Left cardiac atrium (tissue), 4 donors: Measurements from ENCODE around the gene CYTH1. TPM values are rescaled to one million over a fixed set of nuclear protein-coding genes. Genes with fewer than 3 reads are reported as not detected.

Experiments
- ATAC-seq, 2 donors: fragments of 200-7000 bp; cut with Tn5 transposase; one replicate each; pipeline ENCODE4 v1.9.1; 2020; ENCODE audit warnings: mild to moderate bottlenecking in 2 of 2, moderate library complexity in 2 of 2
- DNase-seq: peaks from one replicate; pipeline ENCODE4 v3.0.0-alpha.2; 2020
- intact Hi-C, 2 donors: fragments of 100-400 bp; cut with DNase I; formaldehyde crosslinking; loops; one replicate each; pipeline versions ENCODE4 v1.14.1 to v1.15.1; 2022 to 2023
- total RNA-seq, 2 donors: library from RNA; stranded (reverse); fragmentation: NEBNext Ultra II Directional; extraction: Animal tissue kit (Norgen Biotek cat#: 25700); gene quantifications; one replicate each; pipeline ENCODE4 v1.2.1, GENCODE V29; 2021
- donor health status: DM: no; HTN: yes; CAD: no.
- donor health status: DM: no; HTN: yes; CAD: no; lungs with severe emphysema.
- donor health status: DM: yes; HTN: yes; CAD: no.
- donor health status: Dilated cardiomyopathy.

The CYTH1 gene
- total RNA-seq, 2 donors from 2014 or later = 33.9 to 45.3 TPM

DNA sequence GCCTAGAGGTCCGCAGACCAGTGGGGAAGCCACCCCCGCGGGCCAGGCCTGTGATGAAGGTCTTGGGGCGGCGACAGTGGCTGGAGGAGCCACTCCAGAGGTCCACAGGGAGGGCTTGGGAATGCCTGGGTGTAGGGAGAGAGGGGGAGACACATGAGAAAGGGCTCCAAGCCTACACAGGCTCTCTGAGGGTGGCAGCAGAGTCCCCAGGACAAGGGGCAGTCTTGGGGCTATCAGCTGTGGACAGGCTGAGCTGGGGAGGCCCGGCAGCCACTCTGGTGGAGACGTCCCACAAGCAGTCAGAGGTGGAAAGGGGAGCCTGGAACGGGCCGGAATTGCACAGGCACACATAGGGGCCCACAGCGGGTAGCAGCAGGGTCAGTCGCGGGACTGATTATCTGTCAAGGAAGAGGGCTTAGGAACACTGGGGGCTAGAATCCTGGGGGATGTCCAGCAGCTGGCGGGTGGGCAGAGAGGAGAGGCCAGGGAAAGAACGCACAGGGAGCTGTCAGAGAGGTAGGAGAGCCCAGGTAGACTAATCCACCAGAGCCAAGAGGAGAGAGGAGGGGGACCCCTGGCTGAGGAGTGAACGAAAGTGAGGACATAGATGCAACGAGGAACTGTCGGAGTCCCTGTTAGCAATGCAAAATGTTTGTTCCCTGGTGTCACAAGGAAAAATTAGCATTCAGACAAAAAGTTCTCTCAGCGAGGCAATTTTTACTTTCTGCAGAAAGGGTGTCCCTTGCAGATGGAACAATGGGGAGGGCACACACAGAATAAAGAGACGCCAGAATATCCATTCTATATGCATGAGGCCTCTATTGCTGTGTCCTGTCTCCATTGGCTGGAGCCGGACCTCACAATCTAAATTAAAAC, 111.0 kb downstream of the CYTH1 start:
- ATAC-seq (no peak), DNase-seq (no peak)
- intact Hi-C loops = no loop called here

DNA sequence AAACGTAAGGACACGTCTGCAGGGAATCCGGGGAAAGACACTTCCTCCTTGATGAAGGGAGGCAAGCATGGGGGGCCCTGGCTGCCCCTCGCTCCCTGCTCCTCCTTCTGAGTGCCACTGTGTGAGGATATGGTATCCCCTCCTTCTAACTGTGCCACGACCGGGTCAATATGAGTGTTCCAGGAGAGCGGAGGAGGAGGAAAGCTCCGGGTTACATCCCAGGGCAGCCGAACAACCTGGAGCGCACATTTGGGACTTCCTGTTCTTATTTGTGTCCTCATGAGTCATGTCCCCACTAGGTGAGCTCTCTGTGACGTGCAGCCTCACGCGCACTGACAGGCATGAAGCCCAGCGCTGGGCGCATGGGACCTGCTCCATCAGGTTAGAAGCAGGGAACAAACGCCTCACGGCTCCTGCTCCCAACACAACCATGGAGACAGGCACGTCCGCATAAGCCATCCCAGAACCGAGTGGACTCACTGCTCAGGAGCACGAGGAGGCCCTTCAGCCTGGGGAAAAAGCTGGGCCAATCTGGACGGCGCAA, 112.0 kb downstream of the CYTH1 start:
- ATAC-seq (no peak), DNase-seq (no peak)
- intact Hi-C loops = no loop called here

DNA sequence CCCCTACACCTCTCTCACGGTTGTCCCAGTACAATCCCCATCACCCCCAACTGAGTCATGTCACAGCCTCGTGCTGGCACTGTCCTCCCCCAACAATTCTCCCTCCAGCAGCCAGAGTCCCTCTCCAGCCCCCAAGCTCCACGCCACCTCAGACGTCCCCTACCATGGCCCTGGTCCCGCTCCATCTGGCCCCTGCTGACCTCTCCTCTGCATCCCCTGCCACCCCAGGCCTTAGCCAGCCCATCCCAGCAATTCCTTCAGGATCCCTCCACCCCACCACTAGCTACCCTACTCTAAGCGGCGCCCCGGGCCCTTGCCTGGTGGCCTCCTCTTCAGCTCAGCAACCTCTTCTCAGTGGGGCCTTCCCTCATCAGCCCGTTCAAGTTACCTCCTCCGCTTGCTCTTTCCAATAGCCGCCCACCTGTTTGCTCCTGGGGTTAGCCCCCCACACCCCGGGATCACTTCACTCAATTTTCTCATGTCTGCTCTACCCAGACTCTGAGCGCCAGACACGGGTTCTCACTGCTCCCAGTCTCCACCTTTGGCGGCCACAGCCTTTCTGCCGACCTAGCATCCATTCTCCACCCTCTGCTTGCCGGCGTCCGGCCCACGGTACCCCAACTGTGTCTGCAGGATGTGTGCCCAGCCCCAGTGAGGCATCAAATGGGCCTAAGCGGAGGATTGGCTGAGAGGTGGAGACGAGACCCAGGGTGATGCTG, 112.7 kb downstream of the CYTH1 start:
- intact Hi-C loops = no loop called here
- no peak for ATAC-seq
- DNase-seq = no peak

DNA sequence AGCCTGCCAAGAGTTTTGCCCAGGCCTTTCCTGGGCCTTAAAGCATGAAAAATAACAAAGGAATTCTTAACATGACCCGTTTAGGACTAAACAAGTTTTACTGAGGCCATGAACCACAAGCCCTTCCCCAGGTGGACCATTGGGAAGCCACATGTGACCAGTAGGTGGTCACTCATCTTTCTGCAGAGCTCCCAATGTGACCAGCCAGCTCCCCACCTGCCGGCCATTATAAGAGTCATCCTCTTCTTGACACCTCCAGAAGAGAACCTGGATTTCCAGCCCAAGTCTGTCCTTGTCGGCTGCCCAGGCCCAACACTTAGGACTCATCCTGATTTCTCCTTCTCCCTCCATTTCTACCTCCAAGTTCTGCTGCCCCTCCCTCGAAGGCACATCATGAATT, 113.2 kb downstream of the CYTH1 start:
- intact Hi-C loops = no loop called here
- DNase-seq = no peak
- ATAC-seq = no peak

DNA sequence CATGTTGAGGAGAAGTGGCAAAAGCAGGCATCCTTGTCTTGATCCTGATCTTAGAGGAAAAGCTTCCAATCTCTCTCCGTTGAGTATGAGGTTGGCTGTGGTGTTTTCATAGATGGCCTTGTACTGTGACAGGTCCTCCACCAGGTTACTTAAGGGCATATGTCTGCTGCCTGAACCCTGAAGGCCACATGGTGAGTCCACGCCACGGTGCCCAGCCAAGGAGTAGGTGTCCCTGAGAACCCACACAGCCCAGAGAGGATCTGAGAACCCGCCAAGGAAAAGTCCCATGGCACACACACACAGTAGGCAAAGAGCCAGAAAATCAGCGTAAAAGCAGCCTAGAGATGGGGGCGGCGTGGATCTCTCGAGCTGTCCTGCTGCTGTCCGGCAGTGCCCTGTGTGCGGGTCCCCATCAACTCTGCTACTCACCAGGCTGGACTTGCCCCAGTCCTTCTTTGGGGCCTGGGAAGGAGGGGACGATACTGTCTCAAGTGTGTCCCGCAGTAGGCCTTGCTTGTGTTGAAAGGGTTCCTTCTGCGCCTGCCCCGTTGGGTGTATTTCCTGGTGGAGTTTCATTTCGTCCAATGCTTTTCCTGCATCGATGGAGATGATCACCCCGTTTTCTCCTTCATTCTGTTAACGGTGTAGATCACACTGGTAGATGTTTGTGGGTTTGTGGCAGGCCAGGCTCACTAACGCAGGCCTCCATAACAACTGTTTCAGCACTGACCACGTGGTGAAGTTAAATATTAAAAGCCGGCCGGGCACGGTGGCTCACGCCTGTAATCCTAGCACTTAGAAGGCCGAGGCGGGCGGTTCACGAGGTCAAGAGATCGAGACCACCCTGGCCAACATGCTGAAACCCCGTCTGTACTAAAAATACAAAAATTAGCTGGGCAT, 114.1 kb downstream of the CYTH1 start:
- intact Hi-C loops = no loop called here
- no peak for DNase-seq
- no peak for ATAC-seq

DNA sequence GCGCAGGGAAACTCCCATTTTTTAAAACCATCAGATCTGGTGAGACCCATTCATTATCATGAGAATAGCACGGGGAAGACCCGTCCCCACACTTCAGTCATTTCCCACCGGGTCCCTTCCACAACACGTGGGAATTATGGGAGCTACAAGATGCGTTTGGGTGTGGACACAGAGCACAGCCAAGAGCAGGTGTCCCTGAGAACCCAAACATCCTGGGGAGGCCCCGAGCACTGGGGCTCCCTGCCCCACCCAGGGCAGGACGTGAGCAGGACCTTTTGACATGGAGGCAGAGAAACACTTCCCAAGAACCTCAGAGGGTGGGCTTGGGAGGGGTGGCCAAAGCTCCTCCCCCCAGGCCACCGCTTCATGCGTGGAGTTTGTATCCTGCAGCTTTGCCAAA, 115.0 kb downstream of the CYTH1 start:
- ATAC-seq (no peak), DNase-seq (no peak)
- intact Hi-C loops = no loop called here

DNA sequence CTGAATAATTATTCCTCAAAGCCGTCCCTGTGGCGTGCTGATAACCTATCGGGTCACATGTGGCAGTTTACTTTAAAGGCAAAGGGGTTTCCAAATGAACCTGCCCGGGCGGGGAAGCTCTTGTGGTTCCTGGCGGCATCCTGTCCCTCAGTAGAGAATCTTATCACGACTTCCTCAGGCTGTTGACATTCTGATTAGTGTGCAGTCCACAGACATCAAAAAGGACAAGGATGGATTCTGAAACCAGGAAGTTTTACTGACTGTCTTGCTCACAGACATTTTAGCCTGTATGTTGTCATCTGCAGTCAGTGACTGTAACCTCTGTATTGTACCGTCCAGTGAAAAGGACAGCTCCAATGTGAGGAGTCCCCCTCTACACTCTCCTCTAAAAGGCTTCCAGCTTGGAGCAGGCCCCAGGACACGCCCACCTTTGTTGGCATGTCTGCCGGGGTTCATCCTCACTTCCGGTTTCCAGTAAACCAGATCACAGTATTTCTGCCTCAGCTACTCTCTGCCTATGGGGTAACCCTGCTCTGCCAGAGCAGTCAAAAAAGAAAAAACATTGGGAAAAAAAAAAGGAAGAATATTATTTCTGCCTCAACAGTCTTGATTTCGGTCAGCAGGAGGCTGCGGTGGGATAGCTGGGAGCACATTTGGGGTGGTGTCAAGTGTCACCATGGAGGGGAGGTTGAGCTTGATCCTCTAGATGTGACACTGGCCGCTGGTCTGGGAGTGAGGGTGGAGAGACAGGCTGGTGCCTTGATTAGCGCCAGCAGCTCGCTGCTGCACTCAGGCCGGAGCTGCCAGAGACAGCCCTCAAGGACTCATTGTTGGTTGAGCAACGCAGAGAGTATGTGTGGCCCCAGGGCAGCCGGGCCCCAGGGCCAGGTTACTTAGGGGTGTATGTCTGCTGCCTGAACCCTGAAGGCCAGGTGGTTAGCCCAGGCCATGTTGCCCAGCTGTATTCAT, 115.8 kb downstream of the CYTH1 start:
- DNase-seq = peak; percentile 82
- ATAC-seq = peak; percentile 50 to 62
- intact Hi-C loops = no loop called here

DNA sequence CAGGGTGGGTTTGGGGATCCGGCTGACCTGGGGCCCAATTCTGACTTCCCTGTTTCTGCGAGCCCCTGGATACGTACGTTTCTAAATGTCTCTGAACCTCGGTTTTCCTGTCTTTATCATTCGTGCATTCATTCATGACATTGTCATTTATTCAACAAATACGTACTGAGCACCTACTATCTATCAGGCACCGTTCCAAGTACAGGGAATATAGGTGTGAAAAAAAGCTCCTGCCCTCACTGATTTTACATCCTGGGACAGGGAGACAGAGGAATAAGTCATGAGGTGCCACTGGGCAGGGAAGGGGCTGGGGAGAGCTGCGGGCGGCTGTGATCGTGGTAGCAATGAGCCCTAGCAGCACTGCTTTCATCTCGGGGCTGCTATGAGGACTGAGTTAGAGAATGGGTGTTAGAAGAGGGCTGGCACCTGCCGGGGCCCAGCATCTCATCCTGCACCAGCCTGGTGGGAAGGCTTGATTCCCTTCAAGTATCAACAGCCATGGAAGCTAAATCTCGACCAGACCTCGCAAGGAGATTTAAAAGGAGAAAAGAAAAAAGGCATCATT, 116.6 kb downstream of the CYTH1 start:
- intact Hi-C loops = no loop called here
- ATAC-seq = peak in 1 of 2 donors; percentile 7
- no peak for DNase-seq

DNA sequence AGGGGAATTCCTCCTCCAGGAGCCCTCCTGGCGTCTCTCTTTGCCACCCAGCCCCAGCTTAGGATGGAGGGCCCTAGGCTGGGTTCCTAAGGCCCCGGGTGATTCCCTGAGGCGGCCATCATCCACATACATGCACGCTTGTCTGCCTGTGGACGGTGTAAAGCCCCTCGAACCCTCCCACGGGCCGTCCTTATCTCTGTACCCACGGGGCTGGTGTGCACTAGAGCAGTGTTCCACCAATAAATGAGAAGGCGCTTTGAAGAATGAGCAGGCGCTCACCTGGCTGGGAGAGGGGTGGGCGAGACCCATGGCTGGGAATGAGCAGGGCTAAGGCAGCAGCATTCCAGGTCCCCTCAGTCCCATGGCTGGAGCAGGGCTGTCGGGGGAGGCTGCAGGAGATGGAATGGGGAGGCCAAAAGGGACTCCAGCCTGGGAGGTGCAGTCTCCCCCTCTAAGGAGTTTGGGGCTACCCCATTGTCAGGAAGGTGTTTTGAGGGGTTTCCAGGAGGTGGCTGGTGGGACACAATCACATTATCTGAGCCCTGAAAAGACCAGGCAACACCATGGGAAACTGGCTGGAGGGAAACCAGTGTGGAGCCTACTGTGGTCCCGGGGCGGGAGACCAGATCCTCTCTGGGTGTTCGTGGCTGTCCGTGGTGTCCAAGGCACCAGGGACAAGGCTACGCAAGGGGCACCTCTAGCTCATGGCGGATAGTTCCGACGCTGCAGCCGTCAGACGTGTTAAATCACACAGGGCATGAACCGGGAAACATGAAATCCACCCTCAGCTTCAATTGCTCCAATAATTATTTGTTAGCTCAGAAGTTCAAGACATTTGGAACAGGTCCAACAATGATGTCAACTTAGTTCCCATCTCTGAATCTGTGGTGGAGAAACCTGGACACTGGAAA, 117.3 kb downstream of the CYTH1 start:
- DNase-seq (peak; percentile 53), ATAC-seq (peak; percentile 12 to 22)
- intact Hi-C loops = no loop called here

DNA sequence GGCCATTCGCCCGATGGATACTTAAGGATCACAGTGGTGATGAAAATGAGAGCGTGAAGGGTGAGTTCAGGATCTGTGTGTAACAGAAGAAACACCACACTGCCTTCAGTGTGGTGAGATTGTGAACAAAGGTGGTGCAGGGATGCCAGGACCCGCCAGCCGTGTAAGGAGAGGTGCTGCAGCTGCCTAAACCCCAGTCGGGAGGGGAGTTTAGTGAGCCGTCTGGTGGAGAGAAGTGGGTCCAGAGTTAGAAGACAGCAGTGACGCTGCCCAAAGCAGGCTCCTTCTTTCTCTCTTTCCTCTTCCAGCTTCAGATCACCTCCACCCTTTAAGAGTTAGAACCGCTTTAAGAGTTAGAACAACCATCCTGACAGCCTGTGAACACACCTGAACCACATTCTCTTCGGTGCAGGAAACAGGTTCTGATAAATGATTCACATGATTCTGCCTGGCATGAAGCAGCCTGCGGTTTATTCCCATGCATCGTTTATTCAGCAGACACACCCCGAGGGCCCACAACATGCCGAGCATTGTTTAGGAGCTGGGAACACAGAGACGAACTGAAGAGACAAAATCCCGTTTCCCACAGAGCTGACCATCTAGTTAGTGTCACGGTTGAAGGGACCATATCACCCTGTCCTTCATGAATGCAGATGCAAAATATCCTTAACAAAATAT, 120.8 kb downstream of the CYTH1 start:
- ATAC-seq (no peak), DNase-seq (no peak)
- intact Hi-C loops = no loop called here

DNA sequence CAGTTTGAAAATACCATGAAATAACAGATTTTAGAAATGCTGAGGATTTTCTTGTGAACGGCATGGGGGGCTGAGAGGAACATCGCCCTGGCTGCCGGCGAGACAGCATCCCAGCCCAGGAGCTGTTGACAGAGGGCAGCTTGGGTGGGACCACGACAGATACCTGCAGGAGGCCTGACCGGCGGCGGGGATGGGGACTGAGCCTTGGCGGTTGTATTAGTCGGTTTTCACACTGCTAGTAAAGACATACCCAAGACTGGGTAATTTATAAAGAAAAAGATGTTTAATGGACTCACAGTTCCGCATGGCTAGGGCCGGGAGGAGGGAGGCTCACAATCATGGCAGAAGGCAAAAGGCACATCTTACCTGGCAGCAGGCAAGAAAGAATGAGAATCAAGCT, 122.5 kb downstream of the CYTH1 start:
- no peak for ATAC-seq
- no peak for DNase-seq
- intact Hi-C loops = no loop called here

DNA sequence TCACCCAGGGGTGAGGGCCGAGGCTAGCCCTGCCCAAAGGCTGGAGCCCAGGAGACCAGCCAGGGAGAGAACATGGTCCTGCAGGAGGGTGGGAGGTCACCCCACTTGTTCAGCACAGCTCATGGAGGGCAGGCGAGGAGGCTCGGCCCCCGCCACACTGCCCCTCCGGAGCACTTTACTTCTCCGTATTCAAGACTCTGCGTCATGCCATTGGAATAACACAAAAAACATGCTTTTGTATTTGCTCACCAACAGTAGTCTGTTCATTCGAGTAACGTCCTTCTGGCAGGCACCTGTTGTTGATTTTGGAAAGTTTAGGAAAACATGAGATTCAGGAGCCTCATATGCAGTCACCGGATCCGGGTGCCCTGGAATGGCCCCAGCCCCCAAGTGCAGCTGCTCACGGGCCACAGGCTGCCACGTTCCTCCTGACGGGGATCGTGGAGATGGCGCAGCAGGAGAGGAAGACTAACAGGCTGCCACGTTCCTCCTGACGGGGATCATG, 123.7 kb downstream of the CYTH1 start:
- intact Hi-C loops = no loop called here
- DNase-seq = no peak
- ATAC-seq = no peak

DNA sequence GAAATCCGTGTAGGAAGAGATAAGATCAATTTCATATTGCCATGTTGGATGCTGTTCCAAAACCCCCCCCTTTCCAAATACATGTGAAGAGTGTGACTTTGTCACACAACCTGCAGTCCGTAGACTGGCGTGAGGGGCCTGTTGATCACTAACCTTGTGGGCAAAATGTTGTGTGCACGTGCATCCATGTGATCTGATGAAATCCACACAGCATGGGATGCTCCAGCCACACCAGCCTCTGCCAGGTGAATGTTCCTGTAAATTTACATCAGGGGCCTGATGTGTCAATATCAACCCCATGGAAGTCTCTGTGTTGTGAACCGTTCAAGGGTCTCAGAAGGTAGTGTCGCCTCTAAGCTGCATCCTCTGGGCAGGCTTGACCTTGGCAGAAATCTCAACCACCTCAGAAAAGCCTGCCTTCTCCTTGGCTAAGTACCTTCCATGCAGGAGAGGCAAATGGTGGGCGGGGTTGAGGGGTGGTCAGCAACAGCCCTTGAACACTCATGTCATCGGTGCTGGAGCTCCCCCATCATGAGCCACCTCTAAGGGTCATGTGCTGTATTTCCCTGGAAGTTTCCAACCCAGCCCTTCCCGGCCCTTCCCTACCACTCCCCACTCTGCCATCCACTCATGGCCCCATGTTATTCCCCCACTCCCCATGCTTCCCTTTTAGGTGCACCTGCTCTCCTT, 126.7 kb downstream of the CYTH1 start:
- ATAC-seq (no peak), DNase-seq (no peak)
- intact Hi-C loops = no loop called here

DNA sequence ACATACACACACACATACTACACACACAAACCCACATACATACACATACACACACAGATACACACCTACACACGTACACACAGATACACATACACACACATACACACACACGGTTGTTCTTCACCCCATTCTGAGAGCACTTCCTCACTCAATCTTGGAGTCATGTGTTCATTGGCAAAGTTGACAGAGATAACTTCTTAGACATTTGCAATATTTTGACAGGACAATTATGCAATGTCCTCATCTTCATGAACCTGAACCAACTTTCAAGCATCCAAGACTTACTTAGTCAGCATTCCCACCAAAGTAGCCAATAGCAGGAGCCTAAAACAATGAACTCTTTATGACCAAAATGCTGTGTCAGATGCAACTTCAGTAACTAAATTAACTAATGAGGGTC, 127.7 kb downstream of the CYTH1 start:
- DNase-seq (no peak), ATAC-seq (no peak)
- intact Hi-C loops = no loop called here

DNA sequence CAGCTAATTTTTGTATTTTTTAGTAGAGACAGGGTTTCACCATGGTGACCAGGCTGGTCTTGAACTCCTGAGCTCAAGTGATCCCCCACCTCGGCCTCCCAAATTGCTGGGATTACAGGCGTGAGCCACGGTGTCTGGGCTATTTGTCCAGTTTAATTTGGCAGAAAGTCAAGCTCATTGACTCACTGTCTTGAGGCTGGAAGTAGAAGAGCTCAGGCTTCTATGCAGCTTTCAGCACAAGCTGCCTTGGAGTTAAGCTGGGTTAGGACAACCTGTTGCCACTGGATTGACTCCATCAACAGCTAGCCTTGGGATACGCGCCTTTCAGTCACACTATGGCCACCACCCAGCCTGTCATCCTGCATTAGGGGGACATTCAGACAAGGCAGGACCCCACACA, 128.7 kb downstream of the CYTH1 start:
- ATAC-seq = peak in 1 of 2 donors; percentile 63
- DNase-seq = no peak
- intact Hi-C loops = no loop called here

DNA sequence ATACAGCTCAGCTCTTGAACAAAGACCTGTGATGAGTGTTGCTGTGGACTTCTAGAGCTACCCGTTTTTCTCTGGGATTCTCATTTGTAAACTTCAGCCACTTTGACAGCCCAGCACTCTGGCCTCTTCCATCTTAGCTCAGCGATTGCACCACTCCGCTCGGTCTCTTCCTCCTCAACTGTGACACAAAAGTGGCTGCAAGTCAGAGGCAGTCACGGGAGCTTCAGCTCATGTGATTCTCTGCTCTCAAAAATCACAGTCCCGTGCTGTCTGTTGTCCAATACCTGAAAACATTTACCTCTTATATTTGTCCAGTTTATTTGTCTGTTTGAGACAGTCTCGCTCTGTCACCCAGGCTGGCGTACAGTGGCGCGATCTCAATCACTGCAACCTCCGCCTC, 129.2 kb downstream of the CYTH1 start:
- ATAC-seq (peak in 1 of 2 donors; percentile 27), DNase-seq (no peak)
- intact Hi-C loops = no loop called here
